IgD-negative memory B cell (primary cell): ENCODE measurements around the gene PSMD13. TPM values are rescaled to one million over a fixed set of nuclear protein-coding genes. Genes with fewer than 3 reads are reported as not detected.
"Not testable (repeated sequence)": the region's sequence is repeated elsewhere in the genome, so short reads cannot be mapped to it uniquely, and the experiment has no call there.

Experiments
- H3K27ac Mint-ChIP-seq, 3 donors: one replicate each; pipeline ENCODE4 v1.8.0; 2020 to 2022; ENCODE audit warnings: mild to moderate bottlenecking in 3 of 3, mixed read lengths in 3 of 3, moderate library complexity in 1 of 3
- H3K27me3 Mint-ChIP-seq: one replicate; pipeline ENCODE4 v1.8.0; 2021; ENCODE audit warnings: mixed read lengths
- H3K36me3 Mint-ChIP-seq: one replicate; pipeline ENCODE4 v1.8.0; 2020; ENCODE audit warnings: mild to moderate bottlenecking, mixed read lengths
- H3K4me1 Mint-ChIP-seq, 3 donors: one replicate each; pipeline ENCODE4 v1.8.0; 2020 to 2022; ENCODE audit warnings: mixed read lengths in 3 of 3, mild to moderate bottlenecking in 1 of 3
- H3K4me3 Mint-ChIP-seq, 4 donors: one replicate each; pipeline ENCODE4 v1.8.0; 2020 to 2022; ENCODE audit warnings: mild to moderate bottlenecking in 4 of 4, mixed read lengths in 4 of 4, moderate library complexity in 3 of 4
- H3K9me3 Mint-ChIP-seq, 3 donors: one replicate each; pipeline ENCODE4 v1.8.0; 2020 to 2021; ENCODE audit warnings: mixed read lengths in 3 of 3, mild to moderate bottlenecking in 1 of 3
- polyA plus RNA-seq: library from polyadenylated mRNA; unstranded; fragments of 300-500 nt; fragmentation: Illumina TruSeq; gene quantifications from one replicate; pipeline ENCODE4 v1.2.3, GENCODE V29; 2021

PSMD13 gene
- polyA plus RNA-seq, 1 donor from 2014 or later = 179 TPM

DNA sequence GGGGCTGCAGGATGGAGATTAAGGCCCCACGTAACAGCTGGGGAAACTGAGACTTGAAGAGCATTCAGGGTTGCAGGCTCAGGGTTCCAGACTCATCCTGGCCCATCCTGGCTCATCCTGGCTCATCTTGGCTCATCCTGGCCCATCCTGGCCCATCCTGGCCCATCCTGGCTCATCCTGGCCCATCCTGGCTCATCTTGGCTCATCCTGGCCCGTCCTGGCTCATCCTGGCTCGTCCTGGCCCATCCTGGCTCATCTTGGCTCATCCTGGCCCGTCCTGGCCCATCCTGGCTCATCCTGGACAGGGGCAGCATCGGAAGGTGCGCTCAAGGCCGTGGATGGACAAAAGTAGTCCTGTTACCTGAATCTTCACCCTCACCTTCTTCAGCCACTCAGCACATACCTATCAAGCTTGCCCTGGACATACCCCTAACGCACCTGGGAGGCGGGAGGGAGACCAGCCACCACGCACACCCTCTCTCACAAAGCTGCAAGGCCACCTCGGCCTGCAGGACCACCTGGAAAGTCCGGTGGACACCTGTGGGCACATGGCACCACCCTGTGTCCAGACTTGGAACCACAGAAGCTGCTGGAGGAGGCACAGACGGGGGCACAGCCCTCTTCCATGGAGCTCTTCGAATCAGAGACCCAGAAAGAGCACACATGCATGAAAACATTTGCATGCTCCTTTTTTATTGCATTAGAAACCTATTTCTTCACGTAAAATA is 21.2 kb downstream of the PSMD13 start:
- Mint-ChIP-seq H3K9me3 (peaks cover 0 to 4% (median 3%) of the 10 kb centered on the region in 3 donors), H3K27ac (peak overlapping the region in 1 of 3 donors; percentile 2), H3K4me1 (peaks cover 11 to 18% (median 14%) of the 10 kb centered on the region in 3 donors), H3K4me3 (peak overlapping the region in 1 of 4 donors; percentile 41), H3K27me3 (no peaks in the 10 kb centered on the region), H3K36me3 (no peaks in the 10 kb centered on the region)

DNA sequence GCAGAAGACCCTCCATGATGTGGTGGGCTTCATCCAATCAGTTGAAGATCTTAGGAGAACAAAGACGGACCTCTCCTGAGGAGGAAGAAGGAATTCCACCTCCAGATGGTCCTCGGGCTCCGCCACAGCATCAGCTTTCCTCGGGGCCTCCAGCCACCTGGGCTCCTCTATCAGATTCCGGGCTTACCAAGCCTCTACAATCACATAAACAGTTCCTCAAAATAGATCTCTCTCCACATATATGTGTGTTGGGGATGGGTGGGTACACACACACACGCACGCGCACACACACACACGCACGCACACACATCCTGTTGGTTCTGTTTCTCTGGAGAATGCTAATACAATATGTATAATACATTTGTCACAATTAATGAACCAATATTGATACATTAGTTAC is 22.6 kb downstream of the PSMD13 start:
- Mint-ChIP-seq H3K27me3 (no peaks in the 10 kb centered on the region), H3K9me3 (peaks cover 0 to 4% (median 3%) of the 10 kb centered on the region in 3 donors), H3K36me3 (no peaks in the 10 kb centered on the region), H3K4me3 (no peak overlapping the region), H3K27ac (no peak overlapping the region), H3K4me1 (peaks cover 11 to 18% (median 14%) of the 10 kb centered on the region in 3 donors)

- peaks cover 9 to 11% (median 10%) of the 10 kb centered on the region in 3 donors for H3K4me1 Mint-ChIP-seq
- H3K36me3 Mint-ChIP-seq = no peaks in the 10 kb centered on the region
- peak overlapping the region in 1 of 3 donors; percentile 39 for H3K27ac Mint-ChIP-seq
- H3K9me3 Mint-ChIP-seq = peaks cover 0 to 4% (median 3%) of the 10 kb centered on the region in 3 donors
- H3K27me3 Mint-ChIP-seq = no peaks in the 10 kb centered on the region
- no peak overlapping the region for H3K4me3 Mint-ChIP-seq
Observed at GRCh38 chr11:261624-262023, 24.8 kb downstream of the PSMD13 start.

- Mint-ChIP-seq H3K4me1 (peaks cover 9 to 12% (median 11%) of the 10 kb centered on the region in 3 donors), H3K27ac (peak overlapping the region; percentile 46 to 96 (median 95)), H3K27me3 (no peaks in the 10 kb centered on the region)
Observed at GRCh38 chr11:266676-267439, 30.1 kb downstream of the PSMD13 start.

DNA sequence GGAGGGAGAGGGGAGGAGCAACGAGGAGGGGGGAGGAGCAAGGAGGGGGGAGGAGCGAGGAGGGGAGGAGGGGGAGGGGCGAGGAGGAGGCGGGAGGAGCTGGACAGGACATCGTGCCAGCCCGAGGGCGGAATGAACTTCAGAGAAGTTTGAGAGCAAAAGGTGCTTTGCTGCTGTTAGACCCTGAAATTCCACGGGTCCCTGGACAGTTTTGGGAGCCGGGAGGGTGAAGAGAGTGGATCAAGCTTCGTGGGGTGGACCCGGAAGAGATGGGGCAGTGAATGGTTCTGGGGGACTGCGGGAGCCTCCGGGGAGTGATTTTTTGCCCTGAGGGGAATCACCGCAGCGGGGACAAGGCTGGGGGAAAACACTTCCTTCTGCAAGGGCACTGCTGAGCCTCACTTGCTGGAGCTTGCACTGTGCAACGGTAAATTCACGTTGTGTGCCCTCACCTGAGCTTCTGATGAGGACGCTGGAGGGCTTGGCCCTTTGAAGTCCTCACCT is 30.8 kb downstream of the PSMD13 start:
- peak overlapping the region; percentile 95 to 98 (median 96) for H3K27ac Mint-ChIP-seq
- H3K4me1 Mint-ChIP-seq = peaks cover 9 to 12% (median 12%) of the 10 kb centered on the region in 3 donors
- peak overlapping the region; percentile 88 to 97 (median 92) for H3K4me3 Mint-ChIP-seq
- H3K27me3 Mint-ChIP-seq = no peaks in the 10 kb centered on the region
- H3K36me3 Mint-ChIP-seq = no peaks in the 10 kb centered on the region
- H3K9me3 Mint-ChIP-seq = no peaks in the 10 kb centered on the region

More at GRCh38 chr11:266676-267439, 30.1 kb downstream of the PSMD13 start:
- H3K36me3 Mint-ChIP-seq = no peaks in the 10 kb centered on the region
- peaks cover 0 to 2% (median 0%) of the 10 kb centered on the region in 3 donors for H3K9me3 Mint-ChIP-seq
- peak overlapping the region in 3 of 4 donors; percentile 67 to 74 (median 74) for H3K4me3 Mint-ChIP-seq

- H3K27ac Mint-ChIP-seq = peak overlapping the region; percentile 95 to 98 (median 96)
- H3K4me1 Mint-ChIP-seq = peaks cover 9 to 12% (median 12%) of the 10 kb centered on the region in 3 donors
- H3K36me3 Mint-ChIP-seq, H3K9me3 Mint-ChIP-seq, H3K27me3 Mint-ChIP-seq: not testable (repeated sequence)
- H3K4me3 Mint-ChIP-seq = peak overlapping the region; percentile 88 to 97 (median 92)
Observed at GRCh38 chr11:268716-269145, 32.0 kb downstream of the PSMD13 start.

GRCh38 chr11:269146-269890 is 32.5 kb downstream of the PSMD13 start:
- no peaks in the 10 kb centered on the region for H3K27me3 Mint-ChIP-seq
- peak overlapping the region; percentile 88 to 97 (median 92) for H3K4me3 Mint-ChIP-seq
- H3K36me3 Mint-ChIP-seq = no peaks in the 10 kb centered on the region
- H3K9me3 Mint-ChIP-seq = no peaks in the 10 kb centered on the region
- H3K4me1 Mint-ChIP-seq = peaks cover 9 to 15% (median 12%) of the 10 kb centered on the region in 3 donors
- peak overlapping the region; percentile 95 to 98 (median 96) for H3K27ac Mint-ChIP-seq

- Mint-ChIP-seq H3K9me3 (no peaks in the 10 kb centered on the region), H3K27me3 (no peaks in the 10 kb centered on the region), H3K4me3 (peak overlapping the region in 1 of 4 donors; percentile 14), H3K27ac (peak overlapping the region in 1 of 3 donors; percentile 98), H3K36me3 (no peaks in the 10 kb centered on the region), H3K4me1 (peaks cover 14 to 24% (median 20%) of the 10 kb centered on the region in 3 donors)
Observed at GRCh38 chr11:270451-271318, 33.9 kb downstream of the PSMD13 start.

DNA sequence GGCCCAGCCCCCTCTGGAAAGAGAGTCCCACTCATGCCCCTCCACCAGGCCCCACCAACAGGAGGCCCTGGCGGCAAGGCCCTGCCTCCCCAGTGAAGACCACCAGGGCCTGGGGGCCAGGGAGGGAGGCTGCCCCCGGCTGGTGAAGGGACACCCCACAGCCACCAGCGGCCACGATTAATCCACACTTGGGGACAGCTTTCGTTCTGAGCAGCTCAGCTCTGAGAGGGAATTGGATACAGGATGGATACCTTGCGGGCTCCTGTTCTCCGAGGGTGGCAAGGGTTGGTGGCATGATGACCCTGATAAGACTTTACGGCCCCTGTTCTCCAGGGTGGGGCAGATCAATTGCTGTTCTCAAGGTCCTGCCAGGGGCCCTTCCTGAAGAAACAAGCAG is 34.5 kb downstream of the PSMD13 start:
- Mint-ChIP-seq H3K4me3 (no peak overlapping the region), H3K27ac (peak overlapping the region in 1 of 3 donors; percentile 94), H3K4me1 (peaks cover 14 to 24% (median 22%) of the 10 kb centered on the region in 3 donors), H3K9me3 (no peaks in the 10 kb centered on the region), H3K36me3 (no peaks in the 10 kb centered on the region), H3K27me3 (no peaks in the 10 kb centered on the region)

- H3K4me1 Mint-ChIP-seq = peaks cover 21 to 24% (median 22%) of the 10 kb centered on the region in 3 donors
- no peaks in the 10 kb centered on the region for H3K9me3 Mint-ChIP-seq
- no peak overlapping the region for H3K4me3 Mint-ChIP-seq
- H3K27ac Mint-ChIP-seq = peak overlapping the region in 1 of 3 donors; percentile 94
- no peaks in the 10 kb centered on the region for H3K36me3 Mint-ChIP-seq
- H3K27me3 Mint-ChIP-seq = no peaks in the 10 kb centered on the region
Observed at GRCh38 chr11:272195-272930, 35.6 kb downstream of the PSMD13 start.

- Mint-ChIP-seq H3K4me3 (no peak overlapping the region), H3K4me1 (peaks cover 21 to 24% (median 23%) of the 10 kb centered on the region in 3 donors), H3K9me3 (no peaks in the 10 kb centered on the region), H3K36me3 (no peaks in the 10 kb centered on the region), H3K27ac (no peak overlapping the region), H3K27me3 (no peaks in the 10 kb centered on the region)
Observed at GRCh38 chr11:272931-273198, 36.1 kb downstream of the PSMD13 start.

DNA sequence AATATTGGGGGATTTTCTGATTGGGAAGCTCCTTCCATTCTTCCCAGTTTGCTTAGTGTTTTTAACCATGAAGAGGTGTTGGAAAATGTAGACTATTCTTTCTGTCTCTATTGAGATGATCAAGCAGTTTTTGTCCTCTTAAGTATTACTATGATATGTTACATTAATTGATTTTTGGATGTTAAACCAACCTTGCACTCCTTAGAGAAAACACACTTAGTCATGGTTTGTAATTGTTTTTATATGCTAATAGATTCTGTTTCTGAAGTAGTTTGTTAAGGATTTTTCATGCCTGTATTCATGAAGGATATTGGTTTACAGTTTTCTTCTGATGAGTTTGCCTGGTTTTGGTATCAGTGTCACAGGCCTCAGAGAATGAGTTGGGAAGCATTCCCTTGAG is 39.4 kb downstream of the PSMD13 start:
- H3K27me3 Mint-ChIP-seq = peaks cover 5% of the 10 kb centered on the region
- H3K36me3 Mint-ChIP-seq = peaks cover 1% of the 10 kb centered on the region
- H3K27ac Mint-ChIP-seq = peak overlapping the region in 1 of 3 donors; percentile 57
- peaks cover 12 to 19% (median 16%) of the 10 kb centered on the region in 3 donors for H3K4me1 Mint-ChIP-seq
- H3K9me3 Mint-ChIP-seq = no peaks in the 10 kb centered on the region
- peak overlapping the region in 2 of 4 donors; percentile 22 to 62 for H3K4me3 Mint-ChIP-seq
